GM12878 (cell line): ENCODE data around the gene U2AF2. TPM values are rescaled to one million over a fixed set of nuclear protein-coding genes. Genes with fewer than 3 reads are reported as not detected.
A peak's percentile ranks its signal among the peaks of the same experiment; 100 is the strongest.

Experiments
- BACH1 ChIP-seq: fragments of 450-650 bp; IDR thresholded peaks from 2 replicates; pipeline ENCODE4 v1.6.1; 2017; ENCODE audit warnings: mild to moderate bottlenecking, borderline replicate concordance
- BCL3 ChIP-seq: IDR thresholded peaks from 2 replicates; pipeline ENCODE4 v1.6.1; 2011; ENCODE audit warnings: borderline replicate concordance, low read depth, mild to moderate bottlenecking, moderate library complexity, low read length; ENCODE audit not compliant: insufficient read depth, poor library complexity, severe bottlenecking
- BCLAF1 ChIP-seq: fragments of 450-650 bp; IDR thresholded peaks from 2 replicates; pipeline ENCODE4 v1.6.1; 2017; ENCODE audit warnings: antibody characterized with exemption, mild to moderate bottlenecking, moderate library complexity
- EGR1 ChIP-seq, 2 experiments: IDR thresholded peaks; 1 replicate in 1 of 2; 2 replicates in 1 of 2; pipeline ENCODE4 v1.6.1; 2011 to 2012; ENCODE audit warnings: low read depth in 2 of 2, low read length in 2 of 2, borderline replicate concordance in 1 of 2, mild to moderate bottlenecking in 1 of 2, moderate library complexity in 1 of 2
- IRF3 ChIP-seq: fragments of 450-650 bp; IDR thresholded peaks from 2 replicates; pipeline ENCODE4 v1.6.1; 2014; ENCODE audit warnings: mild to moderate bottlenecking
- JUNB ChIP-seq: IDR thresholded peaks from 2 replicates; pipeline ENCODE4 v1.6.1; 2016; ENCODE audit warnings: antibody characterized with exemption, mild to moderate bottlenecking
- POLR2AphosphoS2 ChIP-seq: IDR thresholded peaks from 2 replicates; pipeline ENCODE4 v1.6.1; 2011; ENCODE audit warnings: low read depth, mild to moderate bottlenecking, low read length, improper control_type of control experiment, moderate library complexity
- POU2F2 ChIP-seq: IDR thresholded peaks from 3 replicates; pipeline ENCODE4 v1.6.1; 2011; ENCODE audit warnings: low read depth, mild to moderate bottlenecking, low read length, borderline replicate concordance
- SPI1 ChIP-seq: IDR thresholded peaks from 2 replicates; pipeline ENCODE4 v1.6.1; 2011; ENCODE audit warnings: low read depth, mild to moderate bottlenecking, low read length, moderate library complexity, borderline replicate concordance; ENCODE audit not compliant: insufficient read depth
- SRF ChIP-seq, 2 experiments: IDR thresholded peaks; 2 replicates each; pipeline ENCODE4 v1.6.1; 2011; ENCODE audit warnings: low read depth in 2 of 2, low read length in 2 of 2, mild to moderate bottlenecking in 1 of 2, moderate library complexity in 1 of 2
- ZNF592 ChIP-seq: fragments of 450-650 bp; IDR thresholded peaks from 2 replicates; pipeline ENCODE4 v1.6.1; 2017; ENCODE audit warnings: mild to moderate bottlenecking, moderate library complexity
- ZSCAN29 ChIP-seq: fragments of 450-650 bp; IDR thresholded peaks from 2 replicates; pipeline ENCODE4 v1.6.1; 2017; ENCODE audit warnings: mild to moderate bottlenecking, moderate library complexity
- polyA plus RNA-seq, 11 experiments: library from polyadenylated mRNA; depleted of rRNA in 4 of 11; unstranded in 6 of 11; stranded (reverse) in 5 of 11; fragments of >200 nt; fragmentation: Nextera tagmentation in 4 of 11; fragmentation: Illumina TruSeq in 1 of 11; extraction: Ambion mirVana in 4 of 11; extraction: Trizol in 1 of 11; gene quantifications; 1 replicate in 1 of 11; 2 replicates in 10 of 11; pipeline versions ENCODE4 v1.2.1 to v1.2.3, GENCODE V29; 2011 to 2016; ENCODE audit warnings: inconsistent platforms in 2 of 11, missing spikeins in 2 of 11, low read depth in 1 of 11
- total RNA-seq, 4 experiments: library from RNA; depleted of rRNA in 3 of 4; stranded (reverse); fragments of >200 nt in 3 of 4; fragmentation: Illumina TruSeq in 1 of 4; extraction: Trizol in 1 of 4; gene quantifications; 2 replicates each; pipeline versions ENCODE4 v1.2.1 to v1.2.3, GENCODE V29; 2013 to 2021
- TF ChIP-seq, protein P1 (sequence below): fragments of 150-350 bp; IDR thresholded peaks from 2 replicates; pipeline ENCODE4 v1.6.1; 2014; ENCODE audit warnings: mild to moderate bottlenecking, low read depth, low read length
- TF ChIP-seq, protein P2 (sequence below): IDR thresholded peaks from 2 replicates; pipeline ENCODE4 v1.6.1; 2012; ENCODE audit warnings: low read length, inconsistent platforms

U2AF2 gene
- total and polyA plus RNA-seq, 10 of the 15 experiments (the other 5 are each of a cell fraction or from before 2014, with no cell fraction given): 3.0 to 338 (median 130) TPM

DNA sequence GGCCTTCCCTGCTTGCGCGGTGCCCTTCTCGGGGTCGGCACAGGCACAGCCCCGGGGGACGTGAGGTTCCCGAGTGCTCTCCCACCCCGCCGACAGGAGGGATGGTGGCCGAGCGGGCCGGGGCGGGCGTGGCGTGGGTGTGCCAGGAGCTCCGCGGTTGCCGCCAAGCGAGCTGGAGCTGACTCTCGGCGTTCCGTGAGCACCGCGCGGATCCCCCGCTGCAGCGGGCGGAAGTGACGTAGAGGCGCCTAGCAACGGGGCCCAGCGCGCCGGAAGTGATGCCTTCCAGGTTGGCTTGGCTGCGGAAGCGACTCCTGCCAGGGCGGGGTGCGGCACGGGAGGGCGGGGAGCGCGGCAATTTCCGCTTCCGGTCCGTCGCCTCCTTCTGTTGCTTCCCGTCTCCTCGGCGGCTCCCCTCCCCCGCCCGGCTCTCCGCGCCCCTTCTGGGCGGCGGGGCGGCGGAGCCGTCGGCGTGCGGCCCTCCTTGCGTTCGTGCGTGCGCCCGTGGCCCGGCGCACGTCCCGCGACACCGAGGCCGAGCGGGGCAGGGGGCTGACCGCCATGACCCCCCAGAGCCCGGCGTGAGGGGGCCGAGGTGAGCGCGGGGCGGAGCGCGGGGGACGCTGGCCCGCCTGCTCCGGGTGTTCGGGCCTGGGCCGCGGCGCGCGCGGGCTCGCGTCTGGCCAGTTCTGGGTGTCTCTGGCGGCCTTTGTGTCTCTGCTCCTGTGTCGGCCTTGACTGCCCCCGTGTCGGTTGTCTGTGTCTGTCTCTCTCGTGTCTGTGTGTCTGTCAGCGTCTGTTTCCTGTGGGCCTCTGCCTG, 20.2 kb downstream of the U2AF2 start, which contains the start of gene EPN1 (continued):
- TF ChIP-seq ZNF592: no peak
- TF ChIP-seq BCL3: peak; percentile 86
- TF ChIP-seq BCLAF1: peak; percentile 66; the same call in 1 of the 2 replicates
- TF ChIP-seq POU2F2: 0 out of 3 replicates have a peak, but pooled peaks have one; percentile 24
- TF ChIP-seq, protein P1, sequence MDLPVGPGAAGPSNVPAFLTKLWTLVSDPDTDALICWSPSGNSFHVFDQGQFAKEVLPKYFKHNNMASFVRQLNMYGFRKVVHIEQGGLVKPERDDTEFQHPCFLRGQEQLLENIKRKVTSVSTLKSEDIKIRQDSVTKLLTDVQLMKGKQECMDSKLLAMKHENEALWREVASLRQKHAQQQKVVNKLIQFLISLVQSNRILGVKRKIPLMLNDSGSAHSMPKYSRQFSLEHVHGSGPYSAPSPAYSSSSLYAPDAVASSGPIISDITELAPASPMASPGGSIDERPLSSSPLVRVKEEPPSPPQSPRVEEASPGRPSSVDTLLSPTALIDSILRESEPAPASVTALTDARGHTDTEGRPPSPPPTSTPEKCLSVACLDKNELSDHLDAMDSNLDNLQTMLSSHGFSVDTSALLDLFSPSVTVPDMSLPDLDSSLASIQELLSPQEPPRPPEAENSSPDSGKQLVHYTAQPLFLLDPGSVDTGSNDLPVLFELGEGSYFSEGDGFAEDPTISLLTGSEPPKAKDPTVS: no peak
- peak; percentile 91 for TF ChIP-seq POLR2AphosphoS2
- TF ChIP-seq ZSCAN29: peak; percentile 73; the same call in 1 of the 2 replicates
- TF ChIP-seq EGR1 (IDR thresholded peaks at IDR 0.05; ENCODE audit: borderline replicate concordance in 1 of 2, low read depth in 2 of 2, low read length in 2 of 2): 0 out of 3 replicates have a peak, but pooled peaks of 1 of the 2 experiments have one; percentile 17
- peak; percentile 62 for TF ChIP-seq BACH1
- no peak; the same call in 1 of the 2 replicates for TF ChIP-seq IRF3
- TF ChIP-seq, protein P2, sequence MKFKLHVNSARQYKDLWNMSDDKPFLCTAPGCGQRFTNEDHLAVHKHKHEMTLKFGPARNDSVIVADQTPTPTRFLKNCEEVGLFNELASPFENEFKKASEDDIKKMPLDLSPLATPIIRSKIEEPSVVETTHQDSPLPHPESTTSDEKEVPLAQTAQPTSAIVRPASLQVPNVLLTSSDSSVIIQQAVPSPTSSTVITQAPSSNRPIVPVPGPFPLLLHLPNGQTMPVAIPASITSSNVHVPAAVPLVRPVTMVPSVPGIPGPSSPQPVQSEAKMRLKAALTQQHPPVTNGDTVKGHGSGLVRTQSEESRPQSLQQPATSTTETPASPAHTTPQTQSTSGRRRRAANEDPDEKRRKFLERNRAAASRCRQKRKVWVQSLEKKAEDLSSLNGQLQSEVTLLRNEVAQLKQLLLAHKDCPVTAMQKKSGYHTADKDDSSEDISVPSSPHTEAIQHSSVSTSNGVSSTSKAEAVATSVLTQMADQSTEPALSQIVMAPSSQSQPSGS: peak; percentile 30; the same call in 1 of the 2 replicates
- peak; percentile 40 for TF ChIP-seq SPI1
- TF ChIP-seq SRF (IDR thresholded peaks at IDR 0.05; ENCODE audit: low read depth in 2 of 2, low read length in 2 of 2): peak; percentile 53 to 72; a peak in 3 of 4 replicates
- no peak for TF ChIP-seq JUNB
